ENCODE measurements around the gene ALCAM.

The ALCAM gene

DNA sequence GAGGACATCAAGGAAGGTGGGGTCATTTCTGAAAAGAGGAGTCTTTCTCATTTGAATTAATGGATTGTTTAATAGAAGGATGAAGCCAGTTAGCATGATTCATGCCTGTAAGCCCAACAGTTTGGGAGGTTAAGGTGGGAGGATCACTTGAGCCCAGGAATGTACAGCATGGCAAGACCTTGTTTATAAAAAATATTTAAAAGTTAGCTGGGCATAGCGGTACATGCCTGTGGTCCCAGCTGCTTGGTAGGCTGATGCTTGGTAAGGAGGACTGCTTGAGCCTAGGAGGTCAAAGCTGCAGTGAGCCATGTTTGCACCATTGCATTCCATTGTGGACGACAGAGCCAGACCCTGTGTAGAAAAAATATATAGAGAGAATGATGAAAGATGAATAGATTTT, 165.5 kb downstream of the ALCAM start:
- no peak for DNase-seq (ENCODE audit: low spot score)

DNA sequence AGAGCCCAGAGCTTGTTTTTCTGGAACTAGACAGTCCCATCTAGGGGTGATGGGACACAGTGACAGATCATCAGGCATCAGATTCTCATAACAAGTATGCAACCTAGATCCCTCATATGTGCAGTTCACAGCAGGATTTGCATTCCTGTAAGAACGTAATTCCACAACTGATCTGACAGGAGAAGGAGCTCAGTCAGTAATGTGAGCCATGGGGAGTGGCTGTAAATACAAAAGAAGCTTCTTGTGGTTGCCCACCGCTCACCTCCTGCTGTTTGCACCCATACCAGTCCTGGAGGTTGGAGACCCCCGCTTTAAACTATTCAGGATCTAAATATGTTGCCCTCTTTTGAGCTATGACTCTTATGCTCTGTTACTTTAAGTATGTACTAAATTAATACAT, 167.3 kb downstream of the ALCAM start:
- no peak for DNase-seq (ENCODE audit: low spot score)

DNA sequence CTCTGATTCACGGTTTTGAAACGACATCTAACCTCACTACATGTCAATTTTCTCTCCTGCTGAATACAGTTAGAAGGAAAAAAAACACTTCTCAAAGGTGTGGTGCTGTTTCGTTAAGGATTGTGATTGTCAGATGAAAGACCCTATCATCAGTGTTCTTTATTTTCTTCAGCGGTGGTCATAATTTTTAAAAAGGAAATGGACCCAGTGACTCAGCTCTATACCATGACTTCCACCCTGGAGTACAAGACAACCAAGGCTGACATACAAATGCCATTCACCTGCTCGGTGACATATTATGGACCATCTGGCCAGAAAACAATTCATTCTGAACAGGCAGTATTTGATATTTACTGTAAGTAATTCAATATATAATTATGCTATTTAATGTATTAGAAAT, 167.8 kb downstream of the ALCAM start:
- no peak for DNase-seq (ENCODE audit: low spot score)

DNA sequence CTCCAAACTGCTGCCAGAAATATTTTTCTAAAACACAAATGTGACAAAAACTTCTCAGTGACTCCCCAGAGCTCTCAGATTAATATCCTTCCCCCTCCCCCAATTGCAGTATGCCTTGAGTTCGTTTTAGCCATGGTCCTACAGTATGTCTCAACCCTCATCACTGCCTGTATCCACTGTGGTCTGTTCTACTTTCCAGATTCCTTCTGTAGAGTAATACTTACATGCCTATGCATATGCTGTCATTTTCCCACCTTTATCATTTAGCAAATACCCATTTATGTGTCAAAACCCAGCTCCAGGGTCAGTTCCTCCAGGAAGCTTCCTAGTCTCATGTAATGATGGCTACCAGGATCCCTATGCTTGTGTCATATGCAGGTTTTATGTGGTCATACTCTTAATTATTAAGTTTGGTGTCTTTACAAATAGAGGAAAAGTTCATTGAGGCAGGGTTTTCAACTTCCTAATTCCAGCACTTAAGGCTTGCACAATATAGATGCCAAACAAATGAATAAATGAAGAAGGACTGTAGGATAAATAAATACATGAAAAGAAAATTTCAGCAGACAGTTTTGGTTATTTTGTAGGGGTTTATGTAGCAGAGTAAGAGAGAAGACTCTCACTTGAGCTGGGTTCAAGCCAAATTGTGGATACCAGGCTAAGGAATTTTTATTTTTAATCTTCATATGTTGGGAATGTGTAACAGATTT, 170.8 kb downstream of the ALCAM start:
- DNase-seq (ENCODE audit: low spot score) = no peak

DNA sequence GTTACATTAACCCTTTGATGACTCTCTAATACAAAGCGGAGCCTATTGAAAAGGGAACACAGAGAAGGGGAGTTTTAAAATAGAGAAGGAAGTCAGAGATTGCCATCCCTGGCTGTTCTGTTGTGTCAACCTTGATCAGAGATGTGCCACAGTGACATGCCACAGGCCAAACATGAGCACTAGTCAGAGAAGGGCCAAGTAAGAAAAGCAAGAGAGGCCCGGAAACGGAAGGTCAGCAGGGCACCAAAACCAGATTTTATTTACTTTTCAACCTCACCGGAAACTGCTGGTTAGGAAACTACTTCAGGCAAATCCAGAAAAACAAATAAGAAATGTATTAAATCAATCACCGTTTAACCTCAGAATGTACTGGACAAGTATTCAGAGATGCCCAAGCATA, 171.8 kb downstream of the ALCAM start:
- DNase-seq (ENCODE audit: low spot score) = peak; percentile 6

DNA sequence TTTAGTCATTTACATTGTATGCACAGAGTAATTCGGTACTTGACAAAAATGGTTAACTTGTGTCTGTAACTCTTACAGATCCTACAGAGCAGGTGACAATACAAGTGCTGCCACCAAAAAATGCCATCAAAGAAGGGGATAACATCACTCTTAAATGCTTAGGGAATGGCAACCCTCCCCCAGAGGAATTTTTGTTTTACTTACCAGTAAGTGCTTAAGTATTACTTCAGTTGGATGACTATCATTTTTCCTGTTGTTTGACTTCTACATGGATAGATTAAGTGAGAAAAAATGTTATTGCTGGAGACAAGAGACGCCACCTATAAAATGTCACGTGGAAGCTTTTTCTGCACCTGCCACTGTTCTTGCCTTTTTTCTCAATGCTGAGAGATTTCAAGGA, 173.2 kb downstream of the ALCAM start:
- no peak for DNase-seq (ENCODE audit: low spot score)

DNA sequence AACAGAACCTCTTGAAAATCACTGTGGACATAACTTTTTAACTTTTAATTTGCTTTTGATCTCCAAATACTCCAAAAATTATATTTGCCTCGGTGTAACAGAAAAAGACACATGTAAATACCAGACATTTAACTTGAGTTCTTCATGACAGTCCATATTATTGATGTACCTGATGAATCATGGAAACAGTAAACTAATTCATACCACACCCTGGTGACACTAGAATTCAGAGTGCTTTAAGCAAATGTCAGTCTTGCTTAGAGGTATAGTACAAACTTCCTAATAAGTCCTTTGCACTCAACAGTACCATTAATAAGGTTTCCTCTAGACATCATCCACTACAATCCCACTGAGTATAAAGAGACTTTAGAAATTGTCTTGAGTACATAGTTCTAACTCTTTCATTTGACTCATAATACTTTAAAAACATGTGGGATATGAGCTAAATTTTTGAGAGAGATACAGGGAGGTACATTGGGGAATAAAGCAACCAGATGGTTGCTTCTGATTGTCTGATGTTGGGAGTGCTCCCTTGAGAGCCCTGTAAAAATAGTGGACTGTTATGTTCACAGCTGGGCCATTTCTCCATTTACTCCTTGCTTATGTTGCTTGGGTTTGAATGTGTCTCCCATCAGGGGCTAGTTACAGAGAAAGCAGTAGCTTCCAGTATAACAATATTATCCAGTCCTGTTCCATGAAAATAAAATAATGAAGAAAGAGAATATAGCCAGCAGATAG, 175.7 kb downstream of the ALCAM start:
- DNase-seq (ENCODE audit: low spot score) = no peak

DNA sequence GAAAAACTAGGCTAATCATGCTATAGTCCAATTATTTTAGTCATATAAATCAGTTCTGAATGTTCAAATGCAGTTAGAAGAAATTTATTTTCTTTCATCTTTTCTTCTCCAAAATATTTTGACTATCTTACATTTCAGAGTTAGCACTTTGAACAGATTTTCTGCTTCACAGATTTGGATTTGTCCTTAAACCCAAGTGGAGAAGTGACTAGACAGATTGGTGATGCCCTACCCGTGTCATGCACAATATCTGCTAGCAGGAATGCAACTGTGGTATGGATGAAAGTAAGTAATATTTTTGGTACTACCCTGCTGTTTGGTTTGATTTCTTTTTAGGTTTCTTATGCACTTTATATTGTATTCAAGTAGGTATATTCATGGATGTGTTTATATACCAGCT, 178.3 kb downstream of the ALCAM start:
- DNase-seq (ENCODE audit: low spot score) = no peak

DNA sequence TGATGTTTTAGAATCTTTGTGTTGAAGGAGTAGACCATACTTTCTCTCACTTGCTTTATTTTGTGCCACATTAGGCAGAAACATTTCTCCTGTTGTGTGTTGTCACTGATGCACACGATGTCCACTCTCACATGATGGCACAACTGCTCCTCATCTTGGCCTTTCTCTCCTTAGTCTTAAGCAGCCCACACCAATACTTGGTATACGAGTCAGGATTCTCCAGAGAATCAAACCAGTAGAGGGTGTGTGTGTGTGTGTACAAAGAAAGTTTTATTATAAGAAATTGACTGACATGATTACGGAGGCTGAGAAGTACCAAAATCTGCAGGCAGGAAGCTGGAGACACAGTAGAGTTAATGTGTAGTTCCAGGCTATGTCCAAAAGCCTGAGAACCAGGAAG, 187.1 kb downstream of the ALCAM start:
- no peak for DNase-seq (ENCODE audit: low spot score)

DNA sequence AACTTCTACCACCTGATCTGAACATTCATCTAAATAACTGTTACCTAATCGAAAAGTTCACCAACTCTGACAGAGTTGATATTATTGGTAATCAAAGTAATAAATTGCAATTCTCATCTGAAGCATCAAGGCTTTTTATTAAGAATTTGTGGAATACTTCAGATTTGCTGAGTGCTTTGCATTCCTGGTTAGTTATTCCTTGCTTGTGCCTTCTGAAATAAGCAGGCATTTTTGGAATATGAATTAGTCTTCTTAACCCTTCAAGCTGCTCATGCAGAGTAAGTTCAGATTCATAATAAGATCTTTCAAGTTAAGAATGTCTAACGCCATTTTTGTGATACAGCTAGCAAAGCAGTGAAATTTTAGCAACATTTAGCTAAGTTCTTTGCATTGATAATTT, 188.5 kb downstream of the ALCAM start:
- no peak for DNase-seq (ENCODE audit: low spot score)

DNA sequence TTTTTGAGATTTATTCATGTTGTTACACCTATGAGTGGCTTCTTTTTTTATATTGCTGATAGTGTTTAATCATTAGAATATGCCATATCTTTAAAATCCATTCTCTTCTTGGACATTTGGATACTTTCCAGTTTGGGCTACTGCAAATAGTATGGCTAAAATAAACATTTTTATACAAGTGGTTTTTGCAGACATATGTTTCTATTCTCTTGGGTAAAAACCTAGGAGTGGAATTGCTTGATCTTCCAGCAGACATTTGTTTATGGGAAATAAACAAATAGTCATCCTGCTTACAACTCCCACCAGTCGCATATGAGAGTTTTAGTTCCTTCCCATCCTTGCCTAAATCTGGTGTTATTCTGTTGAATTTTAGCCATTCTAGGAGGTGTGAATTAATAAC, 193.1 kb downstream of the ALCAM start:
- no peak for DNase-seq (ENCODE audit: low spot score)

DNA sequence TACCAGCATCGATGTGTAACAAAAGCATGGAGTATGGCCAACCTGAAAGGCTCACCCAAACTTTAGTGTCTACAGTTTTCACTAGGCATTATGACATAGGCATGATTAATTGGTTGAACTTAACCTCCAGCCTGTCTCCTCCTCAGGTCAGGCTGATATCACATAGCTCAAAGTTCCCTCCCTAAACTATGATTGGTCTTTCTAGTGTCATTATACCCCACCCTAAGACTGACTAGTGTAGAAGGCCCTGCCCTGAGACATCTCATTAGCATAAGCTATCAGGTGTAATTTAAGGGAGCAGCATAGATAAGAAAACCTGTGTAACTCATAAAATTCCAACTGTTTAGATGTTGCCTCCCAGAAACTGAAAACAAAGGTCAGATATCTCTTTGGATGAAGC, 195.2 kb downstream of the ALCAM start:
- no peak for DNase-seq (ENCODE audit: low spot score)

DNA sequence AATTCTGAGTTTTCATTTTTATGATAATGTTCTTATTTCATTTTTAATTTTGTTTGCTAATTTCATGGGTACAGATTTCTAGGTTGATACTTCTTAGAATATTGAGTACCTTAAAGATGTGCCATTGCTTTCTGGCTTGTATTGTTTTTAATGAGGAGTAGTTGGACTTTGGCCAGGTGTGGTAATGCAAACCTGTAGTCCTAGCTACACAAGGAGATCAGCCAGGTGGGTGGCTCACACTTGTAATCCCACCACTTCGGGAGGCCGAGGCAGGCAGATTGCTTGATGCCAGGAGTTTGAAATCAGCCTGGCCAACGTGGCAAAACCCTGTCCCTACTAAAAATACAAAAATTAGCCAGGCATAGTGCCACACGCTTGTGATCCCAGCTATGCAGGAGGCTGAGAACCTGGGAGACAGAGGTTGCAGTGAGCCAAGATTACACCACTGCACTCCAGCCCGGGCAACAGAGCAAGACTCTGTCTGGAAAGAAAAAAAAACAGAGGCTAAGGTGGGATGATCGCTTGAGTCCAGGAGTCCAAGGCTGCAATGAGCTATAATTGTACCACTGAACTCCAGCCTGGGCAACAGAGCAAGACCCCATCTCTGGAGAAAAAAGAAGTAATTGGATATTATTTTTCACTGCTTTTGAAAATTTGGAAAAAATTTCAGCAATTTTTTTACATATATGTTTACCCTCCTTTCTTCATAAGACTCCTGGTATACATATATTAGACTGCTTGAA, 198.0 kb downstream of the ALCAM start:
- no peak for DNase-seq (ENCODE audit: low spot score)

DNA sequence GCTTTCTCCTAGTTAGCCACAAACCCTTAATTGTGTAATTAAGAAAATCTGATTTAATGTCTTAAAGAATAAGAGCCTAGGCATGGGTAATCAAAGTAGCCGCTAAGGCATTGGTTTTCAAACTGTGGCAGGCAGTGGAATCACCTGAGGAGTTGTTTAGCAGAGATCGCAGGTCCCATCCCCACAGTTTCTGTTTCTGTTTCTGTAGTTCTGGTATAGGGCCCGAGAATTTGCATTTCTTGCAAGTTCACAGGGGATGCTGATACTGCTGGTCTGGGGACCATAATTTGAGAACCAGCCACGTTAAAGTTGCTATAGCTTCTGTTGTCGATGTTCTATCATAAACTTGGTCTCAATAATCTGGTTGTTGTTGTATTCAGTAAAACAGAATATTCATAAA, 204.3 kb downstream of the ALCAM start:
- DNase-seq (ENCODE audit: low spot score) = no peak

DNA sequence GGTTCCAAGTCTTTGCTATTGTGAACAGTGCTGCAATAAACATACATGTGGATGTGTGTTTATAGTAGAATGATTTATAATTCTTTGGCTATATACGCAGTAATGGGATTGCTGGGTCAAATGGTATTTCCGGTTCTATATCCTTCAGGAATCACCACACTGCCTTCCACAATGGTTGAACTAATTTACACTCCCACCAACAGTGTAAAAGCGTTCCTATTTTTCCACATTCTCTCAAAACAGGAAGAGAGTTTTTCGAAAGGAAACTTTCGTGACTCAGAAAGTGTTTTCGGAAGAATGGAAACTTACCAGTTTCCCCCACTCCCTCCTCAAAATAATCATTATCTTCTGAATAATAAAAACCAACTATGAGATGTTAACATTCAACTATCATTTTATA, 205.8 kb downstream of the ALCAM start:
- no peak for DNase-seq (ENCODE audit: low spot score)

DNA sequence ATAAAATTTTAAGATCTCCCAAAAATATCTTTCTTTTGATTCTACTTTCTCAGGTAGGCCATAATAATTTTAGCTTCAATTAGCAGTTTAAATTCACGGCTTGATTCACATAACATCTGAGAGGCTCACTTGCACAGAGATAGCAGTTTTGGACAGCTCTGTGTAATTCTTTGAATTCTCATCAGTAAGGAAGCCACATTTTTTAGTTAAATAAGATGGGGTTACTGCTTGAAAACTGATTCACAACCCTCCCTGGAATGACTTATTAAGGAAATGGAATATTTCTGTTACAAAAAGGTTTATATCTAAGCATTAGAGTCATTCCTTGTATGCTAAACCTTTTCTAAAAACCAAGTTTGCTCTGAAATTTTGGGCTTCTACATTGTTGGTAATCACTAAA, 212.7 kb downstream of the ALCAM start:
- DNase-seq (ENCODE audit: low spot score) = no peak

DNA sequence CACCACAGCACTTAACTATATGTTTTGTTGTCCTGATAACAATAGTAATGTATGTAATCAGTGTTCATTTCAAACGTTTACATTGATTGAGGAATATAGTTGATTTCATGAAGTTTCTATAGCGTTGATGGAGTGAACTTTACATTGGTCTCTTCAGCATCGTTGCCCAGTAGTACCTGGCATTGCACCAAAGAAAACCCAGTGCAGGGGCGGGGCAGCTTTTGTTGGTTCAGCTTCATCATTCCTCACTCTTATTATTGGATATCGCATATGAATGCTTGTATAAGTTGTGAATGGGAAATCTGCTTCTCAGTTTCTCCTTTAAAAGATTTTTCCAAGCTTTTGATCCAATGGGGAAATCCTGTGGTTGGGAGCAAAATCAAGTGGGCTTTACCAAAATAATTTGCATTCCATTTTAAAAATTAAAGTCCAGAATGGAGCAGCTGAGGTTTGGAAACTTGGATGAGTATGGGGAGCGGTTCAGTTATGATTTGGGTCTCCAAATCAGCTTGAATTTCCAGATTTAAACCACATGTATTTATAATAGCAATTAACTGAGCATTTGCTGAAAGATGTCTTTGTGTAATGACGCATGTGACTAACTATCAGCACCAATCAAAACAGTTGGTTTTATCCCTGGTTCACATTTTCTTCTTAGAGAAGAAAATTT, 213.7 kb downstream of the ALCAM start:
- no peak for DNase-seq (ENCODE audit: low spot score)

DNA sequence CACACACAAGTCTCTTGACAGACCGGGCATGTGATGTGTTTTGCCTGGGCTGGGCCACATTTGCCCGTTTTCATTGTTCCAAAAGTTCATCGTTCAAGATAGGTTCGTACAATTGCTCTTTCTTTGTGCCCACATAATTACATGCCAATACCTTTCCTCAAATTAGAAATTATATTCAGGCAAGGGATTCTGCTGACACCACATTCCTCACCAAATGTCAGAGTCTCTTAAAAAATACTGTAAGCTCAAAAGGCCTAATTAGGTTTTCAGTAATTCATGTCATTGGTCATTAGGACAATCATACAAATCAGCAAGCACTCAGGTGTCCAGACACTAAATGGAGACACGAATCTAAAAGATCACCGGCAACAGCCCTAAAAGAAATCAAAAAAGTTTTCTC, 215.3 kb downstream of the ALCAM start:
- DNase-seq (ENCODE audit: low spot score) = no peak

DNA sequence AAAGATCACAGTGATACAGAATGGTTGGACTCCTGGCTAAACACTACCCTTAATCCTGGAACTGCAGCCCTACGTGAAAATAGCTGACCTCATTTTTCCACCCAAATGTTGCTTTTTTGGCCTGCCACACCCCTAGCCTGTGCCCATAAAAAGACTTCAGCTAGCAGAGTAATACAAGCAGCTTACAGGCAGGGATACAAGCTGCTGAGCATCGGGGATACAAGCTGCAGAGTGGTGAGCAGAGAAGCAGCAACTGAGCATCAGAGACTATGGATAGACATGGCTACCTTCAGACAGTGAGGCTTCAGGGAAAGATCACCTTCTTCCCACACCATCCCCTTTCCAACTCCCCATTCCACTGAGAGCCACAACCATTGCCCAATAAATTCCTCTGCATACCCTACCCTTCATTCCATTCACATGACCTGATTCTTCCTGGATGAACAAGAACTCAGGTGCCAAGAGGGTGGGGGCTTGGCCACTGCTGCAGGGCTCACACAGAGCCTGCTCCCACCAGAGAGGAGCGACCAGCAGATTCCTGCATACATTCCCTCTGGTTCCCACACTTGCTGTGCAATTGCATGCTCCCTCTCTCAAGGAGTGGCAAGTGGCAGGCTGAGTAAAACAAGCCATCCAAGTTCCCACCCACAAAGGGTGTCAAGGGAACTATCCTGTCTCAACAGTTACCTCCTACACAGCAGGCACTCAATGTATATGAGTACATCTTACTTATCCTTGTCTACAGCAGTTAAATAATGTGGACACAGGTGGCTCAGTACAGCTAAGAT, 217.5 kb downstream of the ALCAM start:
- no peak for DNase-seq (ENCODE audit: low spot score)

DNA sequence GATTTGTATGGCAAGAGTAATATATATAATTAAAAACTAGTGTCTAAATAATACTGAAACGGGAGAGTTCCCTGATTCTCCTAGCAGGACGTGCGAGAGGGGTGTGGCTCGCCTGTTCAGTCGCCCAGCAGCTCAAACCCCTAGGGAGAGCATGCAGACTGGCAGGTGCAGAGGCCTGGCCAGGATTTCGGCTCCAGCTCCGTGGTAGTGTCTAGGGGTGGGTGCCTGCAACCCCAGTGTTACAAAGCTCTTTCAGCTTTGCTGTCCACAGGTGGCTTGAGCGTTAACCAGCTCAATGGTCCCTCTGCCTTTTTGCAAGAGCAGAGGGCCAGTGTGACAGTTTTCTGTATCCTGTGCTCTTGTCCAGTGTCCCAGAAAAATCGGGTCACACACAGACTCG, 226.6 kb downstream of the ALCAM start:
- no peak for DNase-seq (ENCODE audit: low spot score)

DNA sequence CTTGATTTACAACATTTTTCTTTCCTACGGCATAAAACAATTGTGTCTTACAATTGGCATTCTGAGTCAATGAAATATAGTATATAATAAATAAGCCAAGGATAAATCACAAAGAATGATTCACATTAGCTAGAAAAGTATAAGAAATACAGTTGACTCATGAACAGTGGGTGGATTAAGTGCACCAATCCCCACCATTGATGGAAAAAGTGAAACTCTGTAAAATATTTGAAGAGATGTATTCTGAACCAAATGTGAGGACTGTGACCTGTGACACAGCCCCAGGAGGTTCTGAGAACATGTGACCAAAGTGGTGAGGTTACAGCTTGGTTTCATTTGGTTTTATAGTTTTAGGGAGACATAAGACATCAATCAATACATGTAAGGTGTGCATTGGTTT, 227.5 kb downstream of the ALCAM start:
- no peak for DNase-seq (ENCODE audit: low spot score)

Data from HuH-7.5 (cell line).